Neutrophil (primary cell): ENCODE data around the gene E2F3.

ENCODE experiments used
- H3K27ac ChIP-seq: fragments of 200-600 bp; sonication (generic); 2 replicates; pipeline ENCODE4 v1.5.1; 2016; ENCODE audit warnings: mild to moderate bottlenecking, moderate library complexity
- H3K27me3 ChIP-seq: fragments of 200-600 bp; sonication (generic); 2 replicates; pipeline ENCODE4 v1.6.0; 2016; ENCODE audit warnings: mild to moderate bottlenecking
- H3K36me3 ChIP-seq: fragments of 200-600 bp; sonication (generic); 2 replicates; pipeline ENCODE4 v1.5.1; 2017
- H3K4me1 ChIP-seq, 2 experiments: fragments of 200-600 bp in 1 of 2; sonication (generic) in 1 of 2; 1 replicate in 1 of 2; 2 replicates in 1 of 2; pipeline versions ENCODE4 v1.5.1 to v1.6.1; 2013 to 2016; ENCODE audit warnings: low read depth in 1 of 2, low read length in 1 of 2, mild to moderate bottlenecking in 1 of 2, moderate library complexity in 1 of 2; ENCODE audit not compliant: control insufficient read depth in 1 of 2, insufficient read depth in 1 of 2
- H3K4me3 ChIP-seq, 2 experiments: fragments of 200-600 bp in 1 of 2; sonication (generic) in 1 of 2; 1 replicate in 1 of 2; 2 replicates in 1 of 2; pipeline ENCODE4 v1.5.1; 2013 to 2016; ENCODE audit warnings: low read depth in 1 of 2, low read length in 1 of 2, mild to moderate bottlenecking in 1 of 2, moderate library complexity in 1 of 2
- H3K9me3 ChIP-seq: fragments of 200-600 bp; sonication (generic); 2 replicates; pipeline ENCODE4 v1.5.1; 2016
- TF ChIP-seq, protein P1 (sequence below): fragments of 200-600 bp; sonication (generic); IDR thresholded peaks from 2 replicates; pipeline ENCODE4 v1.5.1; 2016; ENCODE audit warnings: antibody characterized with exemption

The E2F3 gene

DNA sequence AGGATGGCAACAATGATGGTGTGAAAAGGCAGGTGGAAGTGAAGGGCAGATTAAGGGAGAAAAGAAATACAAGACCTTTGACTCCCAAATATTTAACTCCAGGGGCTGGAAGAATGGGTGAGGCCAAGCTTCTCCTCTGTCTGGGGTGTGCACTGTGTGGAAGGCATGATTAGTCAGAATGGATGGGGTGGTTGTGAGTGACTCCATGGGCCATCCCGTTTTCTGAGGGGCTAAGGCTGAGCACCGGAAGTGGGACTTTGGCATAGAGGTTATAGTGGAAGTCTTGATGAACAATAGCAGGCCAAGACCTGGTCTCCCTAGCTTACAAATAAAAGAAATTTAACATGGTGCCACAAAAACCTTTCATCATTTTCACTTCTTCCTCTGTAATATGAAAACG, 12.1 kb downstream of the E2F3 start:
- Histone ChIP-seq H3K4me1 (peaks cover 72 to 90% of the 10 kb centered on the region in 2 experiments), H3K27me3 (no peaks in the 10 kb centered on the region), H3K27ac (peak overlapping the region; percentile 35), H3K9me3 (no peaks in the 10 kb centered on the region), H3K36me3 (peaks cover 8% of the 10 kb centered on the region), H3K4me3 (no peak overlapping the region)
- TF ChIP-seq, protein P1, sequence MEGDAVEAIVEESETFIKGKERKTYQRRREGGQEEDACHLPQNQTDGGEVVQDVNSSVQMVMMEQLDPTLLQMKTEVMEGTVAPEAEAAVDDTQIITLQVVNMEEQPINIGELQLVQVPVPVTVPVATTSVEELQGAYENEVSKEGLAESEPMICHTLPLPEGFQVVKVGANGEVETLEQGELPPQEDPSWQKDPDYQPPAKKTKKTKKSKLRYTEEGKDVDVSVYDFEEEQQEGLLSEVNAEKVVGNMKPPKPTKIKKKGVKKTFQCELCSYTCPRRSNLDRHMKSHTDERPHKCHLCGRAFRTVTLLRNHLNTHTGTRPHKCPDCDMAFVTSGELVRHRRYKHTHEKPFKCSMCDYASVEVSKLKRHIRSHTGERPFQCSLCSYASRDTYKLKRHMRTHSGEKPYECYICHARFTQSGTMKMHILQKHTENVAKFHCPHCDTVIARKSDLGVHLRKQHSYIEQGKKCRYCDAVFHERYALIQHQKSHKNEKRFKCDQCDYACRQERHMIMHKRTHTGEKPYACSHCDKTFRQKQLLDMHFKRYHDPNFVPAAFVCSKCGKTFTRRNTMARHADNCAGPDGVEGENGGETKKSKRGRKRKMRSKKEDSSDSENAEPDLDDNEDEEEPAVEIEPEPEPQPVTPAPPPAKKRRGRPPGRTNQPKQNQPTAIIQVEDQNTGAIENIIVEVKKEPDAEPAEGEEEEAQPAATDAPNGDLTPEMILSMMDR, result no peak

GRCh38 chr6:20414711-20415110, 13.0 kb downstream of the E2F3 start:
- peaks cover 8% of the 10 kb centered on the region for H3K36me3 ChIP-seq
- TF ChIP-seq, protein P1, result no peak
- no peaks in the 10 kb centered on the region for H3K9me3 ChIP-seq
- no peaks in the 10 kb centered on the region for H3K27me3 ChIP-seq
- H3K27ac ChIP-seq, result peak overlapping the region; percentile 64
- H3K4me1 ChIP-seq, result peaks cover 68 to 88% of the 10 kb centered on the region in 2 experiments
- no peak overlapping the region for H3K4me3 ChIP-seq

- Histone ChIP-seq H3K27me3 (no peaks in the 10 kb centered on the region), H3K4me3 (no peak overlapping the region), H3K36me3 (peaks cover 8% of the 10 kb centered on the region), H3K4me1 (peaks cover 62 to 84% of the 10 kb centered on the region in 2 experiments), H3K9me3 (no peaks in the 10 kb centered on the region), H3K27ac (peak overlapping the region; percentile 64)
- TF ChIP-seq, protein P1, result no peak
Measured at GRCh38 chr6:20415304-20415703, 13.6 kb downstream of the E2F3 start.

- Histone ChIP-seq H3K27me3 (no peaks in the 10 kb centered on the region), H3K36me3 (peaks cover 8% of the 10 kb centered on the region), H3K4me1 (peaks cover 56 to 84% of the 10 kb centered on the region in 2 experiments), H3K4me3 (no peak overlapping the region), H3K27ac (peak overlapping the region; percentile 64), H3K9me3 (no peaks in the 10 kb centered on the region)
- TF ChIP-seq, protein P1, result no peak
Measured at GRCh38 chr6:20415712-20416454, 14.2 kb downstream of the E2F3 start.

DNA sequence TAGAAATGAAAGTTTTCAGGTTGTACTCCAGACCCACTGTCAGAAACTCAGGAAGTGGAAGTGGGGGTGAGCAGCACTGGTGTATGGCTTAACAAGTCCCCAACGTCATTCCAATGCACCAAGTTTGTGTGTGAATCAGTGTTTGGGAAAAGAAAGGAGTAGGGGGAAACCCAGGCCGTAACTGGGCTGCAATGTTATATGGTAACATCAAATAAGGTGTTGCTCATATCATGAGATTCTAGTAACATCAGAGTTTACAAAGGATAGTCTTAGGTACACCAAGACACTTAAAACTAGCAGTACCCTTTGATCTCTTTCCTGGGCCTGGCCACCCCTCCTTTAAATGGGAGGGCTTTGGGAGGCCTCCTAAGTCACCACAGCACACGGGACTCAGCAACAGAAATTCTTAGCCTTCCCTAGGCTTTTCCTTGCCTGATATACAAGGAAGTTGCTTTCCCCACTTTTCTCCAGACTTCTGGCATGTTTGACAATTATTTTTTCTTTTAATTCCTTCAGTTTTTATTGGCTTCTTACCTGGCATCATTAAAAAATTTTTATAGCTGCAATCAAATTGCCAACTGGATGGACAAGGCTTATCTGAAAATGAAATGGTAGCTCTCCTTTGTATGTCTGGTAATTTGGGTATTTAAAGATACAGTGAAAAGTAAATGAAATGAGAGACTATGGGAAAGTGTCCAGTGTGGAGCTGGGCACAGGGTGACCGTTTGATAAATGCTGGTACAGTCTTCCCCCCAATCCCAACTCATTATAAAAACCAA, 15.1 kb downstream of the E2F3 start:
- H3K4me3 ChIP-seq, result no peak overlapping the region
- no peaks in the 10 kb centered on the region for H3K27me3 ChIP-seq
- H3K27ac ChIP-seq, result peak overlapping the region; percentile 64
- no peaks in the 10 kb centered on the region for H3K9me3 ChIP-seq
- peaks cover 8% of the 10 kb centered on the region for H3K36me3 ChIP-seq
- peaks cover 48 to 76% of the 10 kb centered on the region in 2 experiments for H3K4me1 ChIP-seq
- TF ChIP-seq, protein P1, result no peak
